Retinal pigment epithelial cell (primary cell): ENCODE measurements around the gene TSPAN6.
A peak's percentile ranks its signal among the peaks of the same experiment; 100 is the strongest.

Experiments
- DNase-seq: peaks from one replicate; pipeline ENCODE4 v3.0.0-alpha.2; 2010; ENCODE audit warnings: low read depth
- H3K4me3 ChIP-seq: 2 replicates; pipeline ENCODE4 v1.5.1; 2011; ENCODE audit warnings: mild to moderate bottlenecking, low read length, control low read depth, moderate library complexity
- CTCF ChIP-seq: conservative IDR thresholded peaks from 2 replicates; pipeline ENCODE4 v1.5.1; 2011; ENCODE audit warnings: low read depth, low read length, control low read depth, inconsistent platforms

The TSPAN6 gene

DNA sequence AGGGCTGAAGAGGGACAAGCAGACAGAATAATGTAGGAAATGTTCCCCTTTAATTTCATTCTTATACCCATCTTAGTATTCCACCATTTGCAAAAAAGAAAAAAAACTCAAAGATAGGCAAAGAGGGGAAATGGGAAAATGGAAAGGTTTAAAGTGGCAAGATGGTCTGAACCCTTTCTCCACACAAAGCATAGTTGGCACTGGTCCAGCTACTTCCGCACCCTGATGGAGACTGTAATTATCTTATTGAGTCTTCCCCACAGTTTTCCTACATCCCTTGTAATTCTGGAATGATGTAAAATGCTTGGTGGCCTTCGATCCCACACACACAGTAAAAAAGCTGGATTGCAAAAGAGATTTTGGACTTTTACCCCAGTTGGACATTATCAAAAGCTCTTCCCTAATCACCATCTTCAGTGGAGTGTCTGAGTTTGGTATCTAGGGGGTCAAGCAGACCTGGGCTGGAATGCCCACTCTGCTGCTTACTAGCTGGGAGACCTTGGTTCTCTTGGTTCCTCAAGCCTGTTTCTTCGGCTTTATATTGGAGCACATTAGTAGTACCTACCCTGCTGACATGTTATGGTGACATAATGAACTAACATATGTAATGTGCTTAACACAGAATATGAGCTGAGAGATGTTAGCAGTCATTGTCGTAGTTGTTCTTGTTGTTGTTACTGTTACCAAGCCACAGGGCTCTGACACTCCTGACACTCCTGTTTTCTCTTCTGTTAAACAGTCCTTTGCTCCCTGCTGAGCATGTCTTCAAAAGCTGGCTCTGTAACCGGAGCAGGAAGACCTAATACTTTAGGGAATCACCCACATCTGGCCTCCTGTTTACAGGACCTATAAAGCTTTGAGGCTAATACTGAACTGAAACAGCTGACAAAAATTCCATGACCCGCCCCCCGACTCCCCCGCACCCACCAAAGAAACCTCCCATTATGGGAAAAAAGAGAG is 12.1 kb upstream of the TSPAN6 start:
- TF ChIP-seq CTCF = no peak
- DNase-seq = no peak

DNA sequence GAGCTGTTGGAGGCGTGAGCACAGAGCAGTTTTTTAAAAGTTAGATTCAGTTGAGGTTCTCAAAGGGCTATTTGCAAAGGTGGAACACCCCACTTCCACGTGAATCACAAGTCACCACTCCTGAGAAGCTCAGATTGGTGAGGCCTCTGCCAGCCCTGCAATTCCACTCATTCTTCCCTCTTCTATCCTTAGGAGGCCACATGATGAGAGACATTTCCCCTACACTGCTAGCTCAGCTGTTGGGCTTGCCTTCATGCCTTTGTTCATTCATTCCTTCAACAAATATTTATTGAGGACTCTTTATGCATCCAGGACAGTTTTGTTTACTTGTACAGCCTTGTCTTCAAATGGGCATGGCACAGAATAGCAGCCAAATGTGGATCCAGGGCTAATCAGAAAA is 11.1 kb upstream of the TSPAN6 start:
- TF ChIP-seq CTCF = no peak
- DNase-seq = no peak
- H3K4me3 ChIP-seq = no peak overlapping the region

More for the DNA sequence above, 12.1 kb upstream of the TSPAN6 start:
- no peak overlapping the region for H3K4me3 ChIP-seq

DNA sequence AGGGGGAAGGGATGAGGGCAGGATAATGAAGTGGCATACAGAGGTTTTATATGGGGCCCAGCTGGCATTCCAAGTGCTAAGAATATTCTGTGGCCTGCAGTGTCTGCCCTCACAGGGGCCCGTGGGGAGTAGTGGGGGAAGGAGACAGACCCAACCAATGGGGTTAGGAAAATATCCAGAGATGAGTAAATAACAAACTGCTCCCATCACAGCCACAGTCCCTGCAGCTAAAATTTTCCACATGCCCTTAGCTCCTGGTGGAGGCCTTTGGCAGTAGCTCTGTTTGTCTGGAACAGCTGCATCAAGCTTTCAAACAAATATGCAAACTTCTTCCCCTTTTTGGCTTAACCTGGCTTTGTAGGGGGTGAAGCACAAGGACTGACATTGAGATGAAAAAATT is 10.5 kb upstream of the TSPAN6 start:
- no peak for DNase-seq

GRCh38 chrX:100645106-100645505 is 8.5 kb upstream of the TSPAN6 start:
- H3K4me3 ChIP-seq = no peak overlapping the region
- no peak for DNase-seq
- no peak for TF ChIP-seq CTCF

More for the DNA sequence above, 10.5 kb upstream of the TSPAN6 start:
- no peak for TF ChIP-seq CTCF
- H3K4me3 ChIP-seq = no peak overlapping the region

- peak; percentile 77 for DNase-seq
- no peak for TF ChIP-seq CTCF
- H3K4me3 ChIP-seq = peak within 1 kb of the TSS; percentile 12
Observed at GRCh38 chrX:100643956-100644860, 7.6 kb upstream of the TSPAN6 start, which contains the start of gene SRPX2. SRPX2 (plus strand) TSS chrX:100644199; CDS start chrX:100646323, 2,124 bp downstream.

GRCh38 chrX:100643212-100643611 is 6.6 kb upstream of the TSPAN6 start:
- no peak for TF ChIP-seq CTCF
- DNase-seq = no peak
- no peak overlapping the region for H3K4me3 ChIP-seq
